A673 (cell line): ENCODE measurements around the gene PPBP.

Source experiments
- CTCF ChIP-seq: fragments of 300-800, 200-600 bp; sonication (generic); conservative IDR thresholded peaks from 2 replicates; pipeline ENCODE4 v1.5.1; 2017; ENCODE audit warnings: low read depth, mild to moderate bottlenecking, antibody characterized with exemption, low read length, moderate library complexity, mixed read lengths
- EZH2 ChIP-seq: fragments of 200-600 bp; sonication (generic); IDR thresholded peaks from 2 replicates; pipeline ENCODE4 v1.6.1; 2017; ENCODE audit warnings: borderline replicate concordance, low read depth, mild to moderate bottlenecking, mixed read lengths, antibody characterized with exemption, low read length; ENCODE audit not compliant: poor library complexity, severe bottlenecking

- TF ChIP-seq CTCF (no peak), EZH2 (no peak)
Measured at GRCh38 chr4:74030285-74030684, 42.3 kb upstream of the PPBP start.
